HCT116 (cell line): Measurements from ENCODE around the gene KDM3B. TPM values are rescaled to one million over a fixed set of nuclear protein-coding genes. Genes with fewer than 3 reads are reported as not detected.
"Not testable (repeated sequence)": the region's sequence is repeated elsewhere in the genome, so short reads cannot be mapped to it uniquely, and the experiment has no call there.

Source experiments
- ATAC-seq: fragments of 200-7000 bp; cut with Tn5 transposase; 2 replicates; pipeline ENCODE4 v1.9.1; 2020; ENCODE audit warnings: mild to moderate bottlenecking, moderate library complexity
- BruUV-seq: library from RNA; stranded (reverse); fragments of 400-500 nt; replicated peaks from 2 replicates; lab custom pipeline; 2021; lab: Mats Ljungman, UMichigan
- CTCF ChIA-PET: fragments of 300-600 bp; sonication (Branson Sonifier 250); formaldehyde crosslinking; loops from one replicate; lab custom pipeline; 2021; ENCODE audit warnings: antibody characterized with exemption; lab: Charles Lee
- POLR2A ChIA-PET: fragments of 300-600, 350-600 bp; sonication (Branson Sonifier 250); formaldehyde crosslinking; loops from one replicate; lab custom pipeline; 2021; ENCODE audit warnings: antibody characterized with exemption; lab: Charles Lee
- RAD21 ChIA-PET, 2 experiments: fragments of 300-600 bp; sonication (Branson Sonifier 250); formaldehyde crosslinking; loops; one replicate each; lab custom pipeline; 2023; ENCODE audit warnings: low total read pairs in 2 of 2; ENCODE audit not compliant: uncharacterized antibody in 2 of 2, unreplicated experiment in 2 of 2, low non-redundant PET in 1 of 2; lab: Charles Lee
- DNase-seq: peaks from one replicate; pipeline ENCODE4 v3.0.0-alpha.2; 2010; ENCODE audit warnings: low read depth, low spot score
- H2AFZ ChIP-seq: fragments of 200-600 bp; shearing (Covaris generic), sonication (generic); 2 replicates; pipeline ENCODE4 v1.6.1; 2017; ENCODE audit warnings: low read depth, mixed run types, mixed read lengths, antibody characterized with exemption, low read length; ENCODE audit not compliant: poor library complexity, severe bottlenecking
- H3K27ac ChIP-seq: 2 replicates; pipeline ENCODE4 v1.5.1; 2012; ENCODE audit warnings: low read depth, low read length
- H3K27me3 ChIP-seq: fragments of 200-600 bp; sonication (generic); 2 replicates; pipeline ENCODE4 v1.6.1; 2016; ENCODE audit warnings: mixed run types, low read length, mixed read lengths; ENCODE audit not compliant: insufficient read depth
- H3K36me3 ChIP-seq, 2 experiments: fragments of 200-500 bp in 1 of 2; fragments of 200-600 bp in 1 of 2; sonication (Bioruptor generic) in 1 of 2; sonication (generic) in 1 of 2; 2 replicates each; pipeline versions ENCODE4 v1.5.1 to v1.6.1; 2014 to 2016; ENCODE audit warnings: low read length in 2 of 2, inconsistent platforms in 1 of 2, mixed read lengths in 1 of 2, mixed run types in 1 of 2; ENCODE audit not compliant: insufficient read depth in 2 of 2, control insufficient read depth in 1 of 2
- H3K4me1 ChIP-seq, 2 experiments: fragments of 200-600 bp in 1 of 2; sonication (generic) in 1 of 2; 2 replicates each; pipeline versions ENCODE4 v1.5.1 to v1.6.1; 2012 to 2017; ENCODE audit warnings: low read length in 2 of 2, inconsistent platforms in 1 of 2, mild to moderate bottlenecking in 1 of 2, mixed read lengths in 1 of 2, mixed run types in 1 of 2, moderate library complexity in 1 of 2; ENCODE audit not compliant: insufficient read depth in 2 of 2, control insufficient read depth in 1 of 2
- H3K4me2 ChIP-seq: fragments of 200-600 bp; sonication (generic); 2 replicates; pipeline ENCODE4 v1.6.1; 2017; ENCODE audit warnings: mixed run types, low read length, mixed read lengths
- H3K4me3 ChIP-seq, 2 experiments: fragments of 200-600 bp in 1 of 2; sonication (generic) in 1 of 2; replicated peaks in 1 of 2; 2 replicates each; pipeline ENCODE4 v1.5.1; 2011 to 2016; ENCODE audit warnings: low read length in 2 of 2, control low read depth in 1 of 2, low read depth in 1 of 2, mild to moderate bottlenecking in 1 of 2, mixed read lengths in 1 of 2, mixed run types in 1 of 2
- H3K79me2 ChIP-seq: fragments of 200-600 bp; sonication (generic); 2 replicates; pipeline ENCODE4 v1.6.1; 2017; ENCODE audit warnings: mild to moderate bottlenecking, mixed run types, low read length, moderate library complexity, mixed read lengths; ENCODE audit not compliant: insufficient read depth
- H3K9ac ChIP-seq: fragments of 200-600 bp; sonication (generic); 2 replicates; pipeline ENCODE4 v1.6.1; 2016; ENCODE audit warnings: low read length, mixed read lengths
- H3K9me2 ChIP-seq: fragments of 200-600 bp; sonication (generic), shearing (Covaris generic); 2 replicates; pipeline ENCODE4 v1.6.1; 2017; ENCODE audit warnings: mixed run types, mild to moderate bottlenecking, moderate library complexity; ENCODE audit not compliant: insufficient read depth
- H3K9me3 ChIP-seq, 2 experiments: fragments of 200-500 bp in 1 of 2; fragments of 200-600 bp in 1 of 2; sonication (Bioruptor generic) in 1 of 2; sonication (generic) in 1 of 2; 2 replicates each; pipeline ENCODE4 v1.6.1; 2014 to 2017; ENCODE audit warnings: low read length in 2 of 2, mixed read lengths in 2 of 2, inconsistent platforms in 1 of 2, low read depth in 1 of 2, mild to moderate bottlenecking in 1 of 2, mixed run types in 1 of 2, moderate library complexity in 1 of 2; ENCODE audit not compliant: control insufficient read depth in 1 of 2, insufficient read depth in 1 of 2
- H4K20me1 ChIP-seq: fragments of 200-600 bp; sonication (generic), shearing (Covaris generic); 2 replicates; pipeline ENCODE4 v1.6.1; 2017; ENCODE audit warnings: mixed run types, mild to moderate bottlenecking, moderate library complexity; ENCODE audit not compliant: insufficient read depth
- CBX3 ChIP-seq: IDR thresholded peaks from 2 replicates; pipeline ENCODE4 v1.6.1; 2012; ENCODE audit warnings: low read depth
- CEBPB ChIP-seq: IDR thresholded peaks from 2 replicates; pipeline ENCODE4 v1.6.1; 2012; ENCODE audit warnings: low read depth
- EGR1 ChIP-seq: IDR thresholded peaks from 2 replicates; pipeline ENCODE4 v1.6.1; 2012; ENCODE audit warnings: low read depth
- ELF1 ChIP-seq: IDR thresholded peaks from 2 replicates; pipeline ENCODE4 v1.6.1; 2012; ENCODE audit warnings: low read depth, borderline replicate concordance
- EZH2 ChIP-seq: fragments of 200-600 bp; sonication (generic); IDR thresholded peaks from 2 replicates; pipeline ENCODE4 v1.6.1; 2017; ENCODE audit warnings: antibody characterized with exemption, mixed run types
- JUND ChIP-seq: IDR thresholded peaks from 2 replicates; pipeline ENCODE4 v1.6.1; 2012
- MAX ChIP-seq: IDR thresholded peaks from 2 replicates; pipeline ENCODE4 v1.6.1; 2012
- POLR2A ChIP-seq: IDR thresholded peaks from 2 replicates; pipeline ENCODE4 v1.7.0; 2011; ENCODE audit warnings: borderline replicate concordance; ENCODE audit not compliant: insufficient read depth, insufficient read length; ENCODE audit errors: extremely low read depth
- RAD21 ChIP-seq: IDR thresholded peaks from 2 replicates; pipeline ENCODE4 v1.6.1; 2012; ENCODE audit warnings: low read depth, mild to moderate bottlenecking
- SP1 ChIP-seq: IDR thresholded peaks from 2 replicates; pipeline ENCODE4 v1.6.1; 2012; ENCODE audit warnings: low read depth
- TCF7L2 ChIP-seq: IDR thresholded peaks from 2 replicates; pipeline ENCODE4 v1.7.0; 2011; ENCODE audit warnings: borderline replicate concordance, inconsistent platforms; ENCODE audit not compliant: insufficient read depth, insufficient read length; ENCODE audit errors: extremely low read depth
- ZBTB33 ChIP-seq: IDR thresholded peaks from 2 replicates; pipeline ENCODE4 v1.6.1; 2011; ENCODE audit warnings: mild to moderate bottlenecking, low read length, moderate library complexity; ENCODE audit not compliant: insufficient replicate concordance; ENCODE audit errors: extremely low read depth
- intact Hi-C: fragments of 100-400 bp; cut with micrococcal nuclease; formaldehyde crosslinking; loops from 2 replicates; pipeline ENCODE4 v1.10.0; 2022
- total RNA-seq: library from RNA; stranded (reverse); gene quantifications from one replicate; pipeline ENCODE4 v1.2.1, GENCODE V29; 2021; ENCODE audit not compliant: unreplicated experiment

Gene KDM3B
- total RNA-seq, 1 experiment from 2014 or later: 65.1 TPM

- no peak for TF ChIP-seq ZBTB33
- TF ChIP-seq POLR2A: no peak
- no peak for TF ChIP-seq TCF7L2
- no peak for TF ChIP-seq SP1
- no peak for TF ChIP-seq ELF1
- TF ChIP-seq EGR1: no peak
- no peak for TF ChIP-seq CBX3
- TF ChIP-seq MAX: no peak
- TF ChIP-seq RAD21: no peak
- TF ChIP-seq EZH2: no peak
- TF ChIP-seq CEBPB: no peak
- no peak for TF ChIP-seq JUND
These were observed 36.1 kb upstream of the KDM3B start (continued) for GRCh38 chr5:138316355-138316754.

GRCh38 chr5:138318211-138318610 lies 34.3 kb upstream of the KDM3B start:
- H3K9ac ChIP-seq, intact Hi-C loops, H3K9me2 ChIP-seq, H3K36me3 ChIP-seq, H3K27me3 ChIP-seq, H3K27ac ChIP-seq, ATAC-seq, H2AFZ ChIP-seq, BruUV-seq, H3K4me2 ChIP-seq, RAD21 ChIA-PET, H3K4me3 ChIP-seq, H4K20me1 ChIP-seq, POLR2A ChIA-PET, H3K4me1 ChIP-seq, H3K9me3 ChIP-seq, DNase-seq, CTCF ChIA-PET, H3K79me2 ChIP-seq: not testable (repeated sequence)
